SU-DHL-6 (cell line): Measurements from ENCODE around the gene ICA1.

ENCODE experiments used
- H2AFZ ChIP-seq: fragments of 200-600 bp; sonication (generic); 2 replicates; pipeline ENCODE4 v1.6.1; 2014; ENCODE audit warnings: low read depth, mild to moderate bottlenecking, moderate library complexity, mixed read lengths, antibody characterized with exemption, low read length; ENCODE audit not compliant: severe bottlenecking
- H3F3A ChIP-seq: fragments of 200-600 bp; shearing (Covaris generic); 2 replicates; pipeline ENCODE4 v1.6.0; 2016; ENCODE audit warnings: antibody characterized with exemption, mild to moderate bottlenecking; ENCODE audit not compliant: insufficient read depth
- H3K27ac ChIP-seq: fragments of 200-600 bp; sonication (generic); 2 replicates; pipeline ENCODE4 v1.5.1; 2016; ENCODE audit warnings: low read depth, mild to moderate bottlenecking, low read length, moderate library complexity, mixed read lengths
- H3K27me3 ChIP-seq: fragments of 200-600 bp; sonication (generic), shearing (Covaris generic); 2 replicates; pipeline ENCODE4 v1.6.0; 2014; ENCODE audit warnings: mild to moderate bottlenecking, low read length
- H3K36me3 ChIP-seq: fragments of 200-600 bp; sonication (generic); 2 replicates; pipeline ENCODE4 v1.6.1; 2014; ENCODE audit warnings: mild to moderate bottlenecking, low read length, mixed read lengths
- H3K4me2 ChIP-seq: fragments of 300-600, 200-600 bp; shearing (Covaris generic), sonication (generic); 2 replicates; pipeline ENCODE4 v1.6.0; 2014; ENCODE audit warnings: low read length, low read depth, mild to moderate bottlenecking; ENCODE audit not compliant: poor library complexity, severe bottlenecking
- H3K4me3 ChIP-seq: fragments of 200-600 bp; sonication (generic); 2 replicates; pipeline ENCODE4 v1.5.1; 2014; ENCODE audit warnings: antibody characterized with exemption, low read length, mild to moderate bottlenecking, mixed read lengths; ENCODE audit not compliant: insufficient read depth, poor library complexity, severe bottlenecking
- H3K79me2 ChIP-seq: fragments of 200-600 bp; sonication (generic); 2 replicates; pipeline ENCODE4 v1.6.1; 2014; ENCODE audit warnings: mild to moderate bottlenecking, low read length, moderate library complexity; ENCODE audit not compliant: insufficient read depth
- H3K9ac ChIP-seq: fragments of 200-600 bp; sonication (generic); 2 replicates; pipeline ENCODE4 v1.7.0; 2014; ENCODE audit warnings: mild to moderate bottlenecking, low read length
- H3K9me2 ChIP-seq: fragments of 200-600 bp; sonication (generic); replicated peaks from 2 replicates; pipeline ENCODE4 v1.6.1; 2014; ENCODE audit warnings: low read length; ENCODE audit not compliant: insufficient read depth
- H3K9me3 ChIP-seq: fragments of 200-600 bp; sonication (generic); 2 replicates; pipeline ENCODE4 v1.6.1; 2014; ENCODE audit warnings: low read length, mixed read lengths; ENCODE audit not compliant: insufficient read depth
- H4K20me1 ChIP-seq: fragments of 200-600 bp; sonication (generic); 2 replicates; pipeline ENCODE4 v1.6.1; 2014; ENCODE audit warnings: low read depth, mild to moderate bottlenecking, antibody characterized with exemption, low read length, moderate library complexity, mixed read lengths
- CTCF ChIP-seq: fragments of 200-600 bp; sonication (generic); IDR thresholded peaks from one replicate; pipeline ENCODE4 v1.5.1; 2017; ENCODE audit warnings: antibody characterized with exemption, mild to moderate bottlenecking, low read length, moderate library complexity; ENCODE audit not compliant: insufficient read depth, poor library complexity, severe bottlenecking
- EZH2phosphoT487 ChIP-seq: fragments of 200-600 bp; sonication (generic), shearing (Covaris generic); conservative IDR thresholded peaks from 2 replicates; pipeline ENCODE4 v1.6.1; 2018; ENCODE audit warnings: mild to moderate bottlenecking, antibody characterized with exemption, low read length, moderate library complexity, mixed read lengths

Gene ICA1

GRCh38 chr7:8190119-8190895, 71.7 kb downstream of the ICA1 start:
- no peaks in the 10 kb centered on the region for H3K9me2 ChIP-seq
- H3F3A ChIP-seq, result no peaks in the 10 kb centered on the region
- TF ChIP-seq EZH2phosphoT487 (no peak), CTCF (peak; percentile 82)
- H4K20me1 ChIP-seq, result no peaks in the 10 kb centered on the region
- H3K36me3 ChIP-seq, result no peaks in the 10 kb centered on the region
- H2AFZ ChIP-seq, result peak overlapping the region; percentile 49
- no peak overlapping the region for H3K4me3 ChIP-seq
- no peak overlapping the region for H3K27ac ChIP-seq
- H3K4me2 ChIP-seq, result no peak overlapping the region
- no peaks in the 10 kb centered on the region for H3K9me3 ChIP-seq
- H3K79me2 ChIP-seq, result no peaks in the 10 kb centered on the region
- H3K27me3 ChIP-seq, result no peaks in the 10 kb centered on the region
- H3K9ac ChIP-seq, result no peak overlapping the region

- TF ChIP-seq CTCF (no peak), EZH2phosphoT487 (no peak)
- no peaks in the 10 kb centered on the region for H3K27me3 ChIP-seq
- no peaks in the 10 kb centered on the region for H3K9me3 ChIP-seq
- H2AFZ ChIP-seq, result peak overlapping the region; percentile 49
- no peaks in the 10 kb centered on the region for H4K20me1 ChIP-seq
- H3K4me2 ChIP-seq, result no peak overlapping the region
- no peaks in the 10 kb centered on the region for H3K36me3 ChIP-seq
- H3K79me2 ChIP-seq, result no peaks in the 10 kb centered on the region
- H3K4me3 ChIP-seq, result no peak overlapping the region
- no peak overlapping the region for H3K9ac ChIP-seq
- no peaks in the 10 kb centered on the region for H3F3A ChIP-seq
- no peak overlapping the region for H3K27ac ChIP-seq
- H3K9me2 ChIP-seq, result no peaks in the 10 kb centered on the region
These were observed 72.3 kb downstream of the ICA1 start for GRCh38 chr7:8189625-8190024.

GRCh38 chr7:8185926-8186683, 75.9 kb downstream of the ICA1 start:
- TF ChIP-seq EZH2phosphoT487 (no peak), CTCF (no peak)
- Histone ChIP-seq H3K36me3 (no peaks in the 10 kb centered on the region), H3K27ac (no peak overlapping the region), H2AFZ (no peak overlapping the region), H3K9ac (no peak overlapping the region), H3K4me3 (no peak overlapping the region), H3K27me3 (no peaks in the 10 kb centered on the region), H3F3A (no peaks in the 10 kb centered on the region), H4K20me1 (no peaks in the 10 kb centered on the region), H3K4me2 (no peak overlapping the region), H3K79me2 (no peaks in the 10 kb centered on the region), H3K9me2 (no peaks in the 10 kb centered on the region), H3K9me3 (no peaks in the 10 kb centered on the region)
